ENCODE data around the gene TTLL9.
A peak's percentile ranks its signal among the peaks of the same experiment; 100 is the strongest.

The TTLL9 gene

DNA sequence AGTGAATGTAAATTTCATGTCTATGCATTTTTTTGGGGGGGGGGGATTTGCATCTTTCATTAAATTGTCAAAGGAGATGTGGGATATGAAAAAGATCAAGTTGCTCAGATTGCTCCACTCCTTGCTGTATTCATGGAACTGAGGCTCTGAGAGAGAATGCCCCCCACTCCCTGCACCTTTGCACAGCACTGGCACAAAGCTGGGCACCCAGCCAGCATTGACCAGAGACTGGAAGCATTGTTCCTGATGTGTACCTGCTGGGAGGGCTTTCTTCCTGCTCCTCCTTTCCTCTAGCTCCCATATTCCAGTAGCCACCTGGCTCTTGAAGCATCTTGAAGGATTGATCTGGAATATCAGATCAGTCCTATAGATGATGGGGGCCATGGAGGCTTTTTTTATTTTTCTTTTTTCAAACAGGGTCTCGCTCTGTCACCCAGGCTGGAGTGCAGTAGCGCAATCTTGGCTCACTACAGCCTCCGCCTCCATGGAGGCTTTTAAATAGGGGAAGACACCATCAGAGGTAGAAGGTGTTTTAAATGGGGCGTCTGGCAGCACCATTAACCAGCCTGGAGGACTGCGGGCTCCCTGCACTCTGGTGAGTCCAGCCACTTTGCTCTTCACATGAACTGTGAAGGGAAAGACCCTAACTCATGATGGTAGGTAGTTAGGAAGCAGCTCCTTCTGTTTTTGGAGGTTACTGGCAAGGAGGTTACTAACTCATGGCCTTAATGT is 11.0 kb upstream of the TTLL9 start:
- no peak for DNase-seq

DNA sequence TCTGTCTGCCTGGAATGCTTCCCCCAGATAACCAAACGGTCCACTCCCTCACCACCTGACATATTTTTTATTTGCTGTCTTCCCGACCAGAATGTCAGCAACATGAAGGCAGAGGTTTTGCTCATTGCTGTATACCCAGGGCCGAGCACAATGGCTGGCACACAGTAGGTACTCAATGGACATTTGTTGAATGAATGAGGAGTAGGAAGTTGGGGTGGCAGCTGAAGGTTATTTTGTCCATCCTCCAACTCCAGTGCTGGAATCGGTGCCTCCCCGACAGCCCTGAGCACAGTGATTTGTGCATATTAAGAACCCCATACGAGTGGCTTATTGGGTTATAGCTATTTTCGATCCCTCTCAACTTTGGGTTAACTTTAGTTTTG is 10.4 kb upstream of the TTLL9 start:
- no peak for DNase-seq

DNA sequence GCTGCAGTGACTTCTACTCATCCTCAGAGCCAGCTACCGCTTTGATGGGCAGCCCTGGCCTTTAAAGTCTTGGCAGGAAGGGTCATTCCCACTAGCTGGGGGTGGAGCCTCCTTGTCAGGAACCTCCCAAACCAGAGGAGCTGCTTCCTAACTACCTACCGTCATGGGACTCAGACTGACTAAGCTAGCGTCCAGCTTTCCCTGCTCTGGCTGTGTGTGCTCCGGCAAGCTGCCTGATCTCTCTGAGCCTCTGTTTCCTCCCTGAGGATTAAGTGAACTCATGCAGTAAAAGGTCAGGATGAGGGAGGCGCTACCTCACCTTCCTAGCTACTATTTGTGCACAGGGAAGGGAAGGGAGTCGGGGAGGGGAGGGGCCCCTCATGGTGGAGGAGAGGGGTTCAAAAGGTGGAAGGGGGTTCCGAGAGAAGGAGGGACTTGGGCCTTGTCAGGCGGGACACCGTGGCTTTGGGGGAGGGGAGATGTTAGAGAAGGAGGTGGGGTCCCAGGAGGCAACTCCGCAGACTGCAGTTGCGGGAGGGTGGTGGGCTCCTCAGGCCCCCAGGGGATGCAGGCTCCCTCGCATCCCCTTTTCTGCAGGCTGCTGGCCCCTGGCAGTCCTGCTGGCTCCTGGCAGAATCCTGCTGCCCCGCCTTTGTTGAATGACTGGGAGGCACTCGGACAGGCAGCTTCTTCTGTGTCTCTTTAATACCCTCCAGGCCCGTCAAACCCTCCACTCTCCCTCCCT is 9.9 kb upstream of the TTLL9 start:
- no peak for DNase-seq

DNA sequence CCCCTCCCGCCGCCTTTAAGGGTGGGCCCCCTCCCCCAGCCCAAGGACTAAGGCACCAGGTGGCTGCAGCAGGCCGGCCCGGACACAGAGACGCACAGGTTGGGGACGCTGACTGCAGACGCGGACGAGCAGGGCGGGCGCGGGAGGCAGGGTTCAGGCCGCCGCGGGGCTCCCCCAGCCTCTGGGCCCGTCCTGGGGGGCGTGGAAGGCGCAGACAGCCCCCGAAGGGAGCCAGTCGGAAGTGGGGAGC is 9.4 kb upstream of the TTLL9 start:
- no peak for DNase-seq

DNA sequence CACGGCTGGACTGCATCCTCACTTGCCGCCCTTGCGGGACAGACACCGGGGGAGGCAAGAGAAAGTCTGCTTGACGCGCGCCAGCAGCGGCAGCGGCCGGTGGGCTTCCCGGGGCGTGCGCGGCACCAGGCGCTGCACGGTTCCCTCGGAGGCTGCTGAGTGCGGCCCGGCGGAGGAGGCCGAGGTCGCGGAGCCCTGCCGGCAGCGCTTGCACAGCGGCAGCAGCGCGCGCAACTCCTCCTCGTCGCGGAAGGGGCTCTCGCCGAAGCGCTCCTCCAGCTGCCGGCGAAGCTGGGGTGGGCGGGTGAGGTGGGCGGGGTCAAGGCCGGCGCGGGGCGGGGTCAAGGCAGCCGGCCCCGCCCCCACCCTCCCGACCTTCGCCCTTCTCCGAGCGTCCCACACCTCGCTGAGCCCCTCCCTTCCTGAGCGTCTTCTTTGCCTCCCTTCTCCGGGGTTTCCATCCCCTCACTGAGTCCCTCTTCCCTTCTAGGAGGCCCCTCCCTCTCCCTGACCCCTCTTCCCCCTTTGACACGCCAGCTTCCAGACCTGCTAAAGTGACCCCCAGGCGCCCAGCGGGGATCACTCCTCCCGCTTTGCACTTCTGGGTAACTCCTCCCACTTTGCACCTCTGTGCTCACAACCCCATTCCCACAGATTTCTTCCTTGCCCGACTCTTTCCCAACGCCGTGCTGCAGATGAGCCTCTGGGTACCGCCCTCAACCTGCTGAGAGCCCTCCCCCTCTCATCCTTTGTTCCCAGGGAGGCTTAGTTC is 8.9 kb upstream of the TTLL9 start:
- DNase-seq, result no peak

DNA sequence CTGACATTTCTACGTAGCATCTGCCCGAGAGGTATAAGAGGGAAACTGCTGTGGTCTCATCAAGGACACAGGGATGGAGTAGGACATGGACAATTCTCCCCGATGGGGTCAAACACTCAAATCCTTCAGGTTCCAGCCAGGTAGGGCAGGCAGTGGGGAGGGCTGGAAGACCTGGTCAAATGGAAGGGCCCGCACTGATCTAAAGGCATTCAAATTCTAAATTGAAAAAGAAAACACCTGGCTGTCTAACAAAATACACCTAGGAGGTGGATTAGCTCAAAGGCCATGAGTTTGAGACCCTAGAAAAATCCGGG is 8.3 kb upstream of the TTLL9 start:
- DNase-seq, result no peak

DNA sequence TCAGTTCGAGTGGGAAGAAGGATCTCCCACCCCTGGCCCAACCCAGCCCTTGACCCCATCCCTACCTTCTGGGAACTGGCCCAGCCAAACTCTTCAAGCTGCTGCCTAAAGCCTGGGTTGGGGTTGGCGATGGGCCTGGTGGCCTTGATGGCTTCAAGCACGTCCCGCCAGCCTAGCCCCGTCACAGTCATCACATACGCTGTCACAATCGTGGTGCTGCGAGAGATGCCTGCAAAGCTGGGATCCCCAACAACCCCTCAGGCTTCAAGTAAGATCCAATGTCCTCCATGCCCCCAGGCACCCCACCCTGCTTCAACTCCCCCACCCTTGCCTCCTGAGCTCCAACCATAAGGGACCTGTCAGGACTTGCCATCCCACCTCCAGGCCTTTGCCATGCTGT is 7.9 kb upstream of the TTLL9 start:
- DNase-seq, result no peak

DNA sequence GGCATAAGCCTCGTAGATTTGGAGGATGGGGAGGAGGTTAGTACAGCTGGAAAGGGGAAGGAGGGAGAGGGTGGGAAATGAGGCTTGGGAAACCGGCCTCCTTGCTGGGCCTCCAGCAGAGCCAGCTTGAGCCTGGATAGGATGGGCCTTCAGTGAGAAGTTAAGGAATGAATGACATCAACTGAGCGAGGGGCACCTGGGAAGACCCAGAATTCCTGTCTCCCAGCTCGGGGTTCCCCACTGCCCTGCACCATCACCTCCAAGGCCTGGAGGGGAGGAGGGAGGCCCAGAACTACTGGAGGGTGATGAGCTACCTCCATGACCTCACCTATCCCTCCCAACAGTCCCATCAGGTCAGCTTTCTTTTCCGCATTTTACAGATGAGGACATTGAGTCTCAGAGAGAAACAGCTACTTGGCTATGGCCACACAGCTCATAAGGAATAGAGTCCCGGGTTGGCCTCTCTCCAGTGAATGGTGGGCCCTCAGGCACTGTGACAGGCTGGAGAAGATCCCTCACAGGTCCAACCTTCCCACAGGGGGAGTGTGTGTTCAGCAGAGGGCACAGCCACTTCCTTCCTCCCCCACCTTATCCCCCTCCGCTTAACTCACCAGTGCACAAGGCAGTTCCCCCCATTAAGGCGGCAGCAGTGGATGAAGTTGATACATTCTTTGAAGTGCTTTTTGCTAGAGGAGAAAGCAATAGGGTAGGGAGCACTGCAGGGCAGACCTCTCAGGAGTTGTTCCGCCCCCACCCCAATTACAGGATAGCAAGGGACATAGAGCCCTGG is 6.9 kb upstream of the TTLL9 start:
- no peak for DNase-seq

DNA sequence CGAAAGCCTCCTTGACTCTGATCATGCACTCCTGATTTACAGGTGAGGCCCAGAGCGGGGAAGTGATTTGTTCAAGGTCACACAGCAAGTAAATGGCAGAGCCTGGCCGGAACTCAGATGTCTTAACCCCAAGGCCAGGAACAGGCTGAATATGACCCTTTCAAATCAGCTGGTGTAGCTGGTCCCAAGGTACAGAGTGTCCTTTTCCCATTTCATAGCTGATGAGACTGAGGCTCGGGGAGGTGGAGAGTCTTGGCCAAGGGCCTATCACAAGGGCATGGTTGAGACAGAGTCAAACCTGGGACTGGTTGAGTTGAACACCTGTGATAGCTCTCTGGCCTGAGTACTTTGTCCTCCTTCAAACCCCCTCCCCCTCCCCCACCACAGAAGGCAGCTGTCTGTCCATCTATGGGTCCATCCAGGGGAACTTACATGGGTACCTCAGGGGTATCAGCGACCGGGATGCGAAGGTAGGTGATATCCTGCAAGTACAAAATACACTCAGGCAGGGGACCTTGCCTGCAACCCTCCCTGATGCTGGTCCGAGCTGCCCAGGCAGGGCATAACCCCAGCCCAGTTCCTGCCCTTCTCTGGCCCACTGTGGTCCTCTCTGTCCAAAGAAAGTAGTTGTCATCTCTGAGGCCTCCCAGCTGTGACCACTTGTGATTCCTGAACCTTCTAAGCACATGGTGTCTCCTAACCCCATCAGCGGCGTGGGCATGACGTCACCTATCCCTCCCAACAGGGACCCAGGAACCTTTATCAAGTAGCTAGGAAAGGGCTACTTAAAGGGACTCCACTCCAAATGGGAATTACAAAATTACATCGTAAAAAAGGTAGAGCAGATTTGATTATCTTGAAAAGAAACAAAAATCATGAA is 5.7 kb upstream of the TTLL9 start:
- DNase-seq, result no peak

DNA sequence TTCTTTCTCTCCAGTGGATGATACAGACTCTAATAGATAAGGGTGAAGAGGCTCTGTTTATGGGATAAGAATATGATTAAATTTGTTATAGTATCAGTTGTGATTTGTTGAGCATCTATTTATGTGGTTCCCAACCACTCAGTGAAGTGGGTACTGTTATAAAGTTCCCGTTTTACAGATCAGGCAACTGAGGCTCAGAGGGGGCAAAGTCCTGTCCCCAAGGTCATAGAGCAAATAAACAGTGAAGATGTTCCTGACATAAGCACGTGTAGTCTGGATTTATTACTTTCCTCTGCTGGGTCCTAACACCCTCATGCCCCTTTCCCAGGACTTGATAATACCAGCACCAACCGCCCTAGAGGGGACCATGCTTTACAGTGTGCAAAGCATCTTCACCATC is 4.2 kb upstream of the TTLL9 start:
- DNase-seq, result no peak

DNA sequence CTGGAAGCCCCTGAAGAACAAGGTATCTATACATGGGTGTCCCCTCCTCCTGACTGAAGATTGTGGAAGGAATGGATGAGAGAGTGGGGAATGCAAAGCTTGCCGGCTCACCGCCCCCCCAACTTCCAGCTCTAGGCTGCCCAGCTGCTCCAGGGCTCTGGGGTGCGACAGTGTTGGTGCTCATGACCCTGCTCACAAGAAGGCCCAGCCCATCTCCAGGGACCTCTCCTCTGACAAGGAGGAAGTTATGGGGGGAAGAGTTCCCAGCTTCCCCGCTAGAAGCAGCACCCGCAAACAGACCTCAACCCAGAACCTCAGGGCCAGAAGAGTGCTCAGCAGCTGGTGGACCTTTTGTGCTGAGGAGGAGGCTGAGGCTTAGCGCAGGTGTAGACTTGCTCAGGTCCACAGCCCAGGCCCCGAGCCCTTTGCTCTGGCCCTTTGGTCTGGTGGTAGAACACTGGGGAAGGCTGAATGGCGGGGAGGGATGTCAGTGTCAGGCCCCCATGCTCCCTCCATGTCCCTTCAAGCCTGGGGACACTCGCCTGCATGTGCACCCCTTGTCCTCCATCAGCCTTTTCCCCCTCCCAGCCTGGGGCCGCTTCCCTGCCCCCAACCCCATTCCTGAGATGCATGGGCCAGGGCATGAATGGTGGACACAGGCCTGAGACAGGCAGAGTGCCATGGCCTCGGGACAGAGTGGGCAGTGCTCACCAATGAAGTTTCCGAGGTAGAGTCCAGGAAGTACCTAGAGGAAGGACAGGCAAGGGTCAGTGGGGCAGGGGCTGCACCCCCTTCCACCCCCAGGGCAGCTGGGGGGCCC is 1.4 kb upstream of the TTLL9 start:
- DNase-seq, result no peak

DNA sequence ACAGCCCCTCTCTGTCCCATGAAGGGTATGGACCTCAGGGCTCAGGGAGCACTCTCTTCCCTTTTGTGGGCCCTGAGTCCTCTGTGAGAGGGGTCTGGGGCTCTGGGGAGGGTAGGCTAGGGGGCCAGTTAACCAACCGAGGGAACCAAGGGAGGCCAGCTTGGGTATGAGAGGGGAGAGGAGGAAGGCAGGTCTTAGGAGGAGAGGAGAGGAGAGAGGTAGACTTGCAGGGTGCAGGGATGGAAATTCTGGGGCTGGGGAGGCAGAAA is 827 bp upstream of the TTLL9 start:
- DNase-seq, result no peak

DNA sequence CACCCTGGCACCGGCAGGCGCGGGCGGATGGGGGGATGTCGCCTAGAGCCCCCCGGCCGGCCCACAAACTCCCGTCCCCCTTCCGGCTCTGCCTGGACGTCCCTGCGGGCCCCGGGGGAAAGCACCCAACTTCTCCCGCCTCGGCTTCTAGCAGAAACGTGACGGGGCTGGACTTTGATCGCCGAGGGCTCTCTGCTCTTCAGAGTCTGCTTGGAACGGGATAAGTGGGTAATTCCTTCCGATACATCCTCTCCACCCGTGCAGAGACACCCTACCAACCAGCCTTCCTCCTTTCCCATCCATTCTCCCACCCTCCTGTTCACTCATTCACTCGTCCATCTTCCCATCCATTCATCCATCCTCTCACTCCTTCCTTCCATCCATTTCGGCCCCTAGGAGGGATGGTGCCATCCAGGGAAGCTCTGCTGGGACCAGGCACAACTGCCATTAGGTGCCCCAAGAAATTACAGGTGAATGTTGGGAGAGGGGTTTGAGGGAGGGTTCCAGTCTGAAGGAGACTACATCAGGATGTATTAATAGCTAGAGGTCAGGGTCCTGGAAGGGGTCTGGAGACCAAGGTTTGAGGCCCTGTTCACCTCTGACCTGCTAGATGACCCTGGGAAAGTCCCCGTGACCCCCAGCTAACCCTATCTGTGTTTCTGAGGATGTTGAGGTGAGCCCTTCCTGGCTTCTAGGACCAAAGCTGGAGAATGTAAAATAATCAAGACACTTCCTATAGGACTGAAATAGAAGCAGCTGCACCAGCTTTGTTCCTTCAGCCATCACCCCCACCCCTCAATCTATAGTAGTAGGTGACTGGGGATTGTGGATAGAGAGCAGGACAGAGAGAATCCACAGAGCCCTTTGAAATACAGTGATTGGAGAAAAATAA is 538 bp downstream of the TTLL9 start:
- no peak for DNase-seq

DNA sequence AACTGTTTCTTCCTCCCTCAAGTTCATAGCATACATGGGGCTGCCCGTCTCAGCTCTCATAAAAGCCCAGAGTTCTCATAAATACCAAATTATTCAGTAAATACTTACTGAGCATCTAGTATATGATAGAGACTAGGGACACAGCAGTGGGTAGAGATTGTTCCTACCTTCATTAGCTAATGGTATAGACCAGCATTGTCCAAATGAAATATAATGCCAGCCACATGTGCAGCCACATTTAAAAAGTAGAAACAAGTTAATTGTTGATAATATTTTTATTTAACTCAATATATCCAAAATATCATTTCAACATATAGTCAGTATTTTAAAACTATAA is 1.2 kb downstream of the TTLL9 start:
- no peak for DNase-seq

DNA sequence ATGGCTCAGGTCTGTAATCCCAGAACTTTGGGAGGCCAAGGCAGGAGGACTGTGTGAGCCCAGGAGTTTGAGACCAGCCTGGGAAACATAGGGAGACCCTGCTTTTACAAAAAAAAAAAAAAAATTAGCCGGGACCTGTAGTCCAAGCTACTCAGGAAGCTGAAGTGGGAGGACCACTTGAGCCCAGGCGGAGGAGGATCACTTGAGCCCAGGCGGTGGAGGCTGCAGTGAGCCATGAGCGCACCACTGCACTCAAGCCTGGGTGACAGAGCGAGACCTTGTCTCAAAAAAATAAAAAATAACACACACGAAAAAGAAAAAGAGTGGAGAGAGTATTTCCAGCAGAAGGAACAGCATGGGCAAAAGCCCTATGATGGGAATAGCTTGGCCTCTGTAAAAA is 2.0 kb downstream of the TTLL9 start:
- no peak for DNase-seq

DNA sequence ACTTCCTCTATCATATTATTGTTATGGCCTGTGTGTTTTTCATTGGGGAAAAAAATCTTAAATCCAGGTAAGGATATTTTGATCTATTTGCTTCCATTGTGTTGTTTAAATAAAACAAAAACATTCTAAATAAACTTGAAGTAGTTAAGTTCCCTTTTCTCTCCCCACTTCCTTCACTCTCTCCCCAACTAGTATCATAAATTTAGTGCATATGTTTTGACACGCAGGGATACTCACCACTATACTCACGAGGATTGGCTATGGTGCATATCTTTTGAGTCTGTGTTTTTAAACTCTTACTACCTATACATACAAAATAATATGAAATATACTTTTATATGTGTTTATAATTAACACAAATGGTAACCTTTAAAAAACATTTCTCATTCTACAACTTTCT is 5.2 kb downstream of the TTLL9 start:
- no peak for DNase-seq

DNA sequence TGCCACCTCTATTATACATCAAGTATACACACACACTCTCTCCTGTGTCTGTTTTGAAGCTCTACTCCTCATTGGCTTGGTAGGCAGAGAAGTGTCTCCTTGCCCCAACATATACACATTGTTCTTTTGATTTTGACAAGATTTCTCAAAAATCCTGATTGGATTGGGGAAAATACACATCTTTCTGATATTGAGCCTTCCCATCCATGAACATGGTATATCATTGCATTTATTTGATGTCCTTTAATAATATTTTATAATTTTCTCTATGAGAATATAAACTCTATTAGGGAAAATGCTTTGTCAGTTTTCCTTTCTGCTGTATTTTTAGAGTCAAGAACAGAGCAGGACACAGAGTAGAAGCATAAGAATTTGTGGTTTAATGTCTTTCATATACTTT is 7.2 kb downstream of the TTLL9 start:
- no peak for DNase-seq

DNA sequence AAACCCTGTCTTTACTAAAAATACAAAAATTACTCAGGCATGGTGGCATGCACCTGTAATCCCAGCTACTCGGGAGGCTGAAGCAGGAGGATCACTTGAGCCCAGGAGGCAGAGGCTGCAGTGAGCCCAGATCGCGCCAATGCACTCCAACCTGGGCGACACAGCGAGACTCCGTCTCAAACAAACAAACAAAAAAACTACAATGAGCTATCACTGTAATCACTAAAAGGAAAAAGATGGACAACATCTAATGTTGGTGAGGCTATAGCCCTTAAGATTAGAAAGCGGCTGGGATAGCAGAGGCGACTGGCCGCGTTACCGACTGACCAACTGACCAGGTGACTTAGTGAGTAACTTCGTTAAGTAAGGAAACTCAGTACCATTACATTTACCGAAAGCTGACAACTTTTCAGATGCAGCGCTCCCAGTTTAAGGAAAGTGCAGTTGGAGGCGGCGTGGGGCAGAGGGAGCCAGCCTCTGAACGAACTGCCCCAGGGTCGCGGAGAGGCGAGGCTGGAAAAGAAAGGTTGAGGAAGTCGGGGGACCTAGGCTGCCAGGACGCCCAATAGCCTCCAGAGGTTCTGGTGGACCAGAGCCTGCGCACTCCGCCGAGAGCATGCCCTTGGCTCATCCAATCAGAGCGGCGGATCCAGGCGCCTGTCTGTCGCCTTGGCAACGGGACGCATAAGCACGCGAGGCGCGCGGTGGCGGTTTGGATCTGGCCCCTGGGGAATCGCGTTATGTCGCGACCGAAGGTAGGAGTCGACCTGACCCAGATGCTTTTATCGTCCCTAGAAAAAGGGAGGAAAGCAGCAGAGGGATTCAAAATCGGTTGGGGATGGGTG is 8.9 kb downstream of the TTLL9 start:
- peak; percentile 91 for DNase-seq

DNA sequence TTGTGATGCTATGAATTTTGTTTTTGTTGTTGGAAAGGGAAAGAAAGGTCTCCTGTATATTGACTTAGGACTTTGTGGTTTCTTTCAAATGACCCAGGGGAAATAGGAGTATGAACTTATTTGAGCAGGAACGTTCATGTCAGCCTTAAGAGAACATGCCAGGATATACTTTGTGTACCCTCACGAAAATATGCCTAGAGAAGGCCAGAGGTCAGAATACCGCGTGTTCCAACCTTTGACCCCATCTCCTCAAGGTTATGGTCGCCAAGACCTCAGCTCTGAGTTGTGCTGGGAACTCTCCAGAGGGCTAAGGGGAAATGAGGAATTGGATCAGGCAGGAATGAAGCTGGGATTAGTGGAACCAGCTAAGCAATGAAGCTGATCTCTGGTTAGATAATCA is 11.5 kb downstream of the TTLL9 start:
- no peak for DNase-seq

DNA sequence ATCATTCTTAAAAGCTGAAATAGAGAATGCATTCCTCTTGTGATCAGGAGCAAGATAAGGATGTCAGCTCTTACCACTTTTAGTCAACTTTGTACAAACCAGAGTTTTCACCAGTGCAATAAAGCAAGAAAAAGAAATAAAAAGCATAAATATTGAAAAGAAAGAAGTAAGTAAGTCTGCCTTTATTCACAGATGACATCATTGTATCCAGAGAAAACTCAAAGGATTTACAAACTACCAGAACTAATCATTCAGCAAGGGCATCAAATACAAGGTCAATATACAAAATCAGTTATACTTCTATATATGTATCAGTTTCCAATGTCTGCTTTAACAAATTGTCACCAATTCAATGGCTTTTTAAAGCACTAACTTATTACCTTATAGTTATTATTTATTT is 13.4 kb downstream of the TTLL9 start:
- DNase-seq, result no peak
